ENCODE data around the gene MTHFSD.
"Not testable (repeated sequence)": the region's sequence is repeated elsewhere in the genome, so short reads cannot be mapped to it uniquely, and the experiment has no call there.

The MTHFSD gene

DNA sequence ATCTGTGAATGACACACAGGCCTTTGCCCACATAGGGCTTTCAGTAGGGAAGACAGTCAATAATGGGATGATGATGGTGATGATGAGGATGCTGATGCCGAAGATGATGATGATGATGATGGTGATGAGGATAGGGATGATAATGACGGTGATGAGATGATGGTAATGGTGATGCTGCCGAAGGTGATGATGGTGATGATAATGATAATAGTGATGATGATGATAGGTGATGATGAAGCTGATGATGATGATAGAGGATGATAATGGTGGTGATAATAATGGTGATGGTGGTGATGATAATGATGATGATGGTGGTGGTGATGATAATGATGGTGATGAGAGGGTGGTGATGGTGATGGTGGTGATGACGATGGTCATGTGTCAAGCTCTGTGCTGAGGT, 36.2 kb upstream of the MTHFSD start:
- H2BK15ac ChIP-seq (replicated peaks; ENCODE audit: low read depth), result no peak overlapping the region
- H4K5ac ChIP-seq (ENCODE audit: low read length), result no peak overlapping the region
- H2BK5ac ChIP-seq (ENCODE audit: low read length), result no peak overlapping the region
- no peak overlapping the region for H3K4ac ChIP-seq (ENCODE audit: low read depth, low read length)
- H3K79me2 ChIP-seq (ENCODE audit: control insufficient read depth, insufficient read depth, low read length), result no peaks in the 10 kb centered on the region
- H3K27ac ChIP-seq (ENCODE audit: low read depth, low read length), result no peak overlapping the region
- no peak for DNase-seq
- no peak overlapping the region for H2BK120ac ChIP-seq (ENCODE audit: low read depth, low read length)
- H3K27me3 ChIP-seq (ENCODE audit: insufficient read depth, low read length, poor library complexity), result no peaks in the 10 kb centered on the region
- no peak overlapping the region for H3K9ac ChIP-seq (ENCODE audit: low read length)
- H3K79me1 ChIP-seq (ENCODE audit: low read length), result no peaks in the 10 kb centered on the region
- H3K36me3 ChIP-seq (ENCODE audit: control insufficient read depth, insufficient read depth, low read length), result no peaks in the 10 kb centered on the region
- H3K56ac ChIP-seq (ENCODE audit: low read length), result no peak overlapping the region
- no peak overlapping the region for H3K4me2 ChIP-seq (ENCODE audit: low read length)
- H3K18ac ChIP-seq (ENCODE audit: low read length), result no peak overlapping the region
- 100% methylated on average over 3 of the region's 4 CpGs for WGBS (ENCODE audit: extremely low coverage, insufficient coverage, low lambda C conversion rate)
- no peaks in the 10 kb centered on the region for H3K4me1 ChIP-seq (ENCODE audit: control insufficient read depth, low read depth, low read length)
- no peak overlapping the region for H2AK5ac ChIP-seq (ENCODE audit: low read length)
- H4K8ac ChIP-seq (ENCODE audit: low read depth, low read length), result no peak overlapping the region
- H3K4me3 ChIP-seq (ENCODE audit: low read length), result no peak overlapping the region
- no peak overlapping the region for H3K23ac ChIP-seq (ENCODE audit: low read length)

DNA sequence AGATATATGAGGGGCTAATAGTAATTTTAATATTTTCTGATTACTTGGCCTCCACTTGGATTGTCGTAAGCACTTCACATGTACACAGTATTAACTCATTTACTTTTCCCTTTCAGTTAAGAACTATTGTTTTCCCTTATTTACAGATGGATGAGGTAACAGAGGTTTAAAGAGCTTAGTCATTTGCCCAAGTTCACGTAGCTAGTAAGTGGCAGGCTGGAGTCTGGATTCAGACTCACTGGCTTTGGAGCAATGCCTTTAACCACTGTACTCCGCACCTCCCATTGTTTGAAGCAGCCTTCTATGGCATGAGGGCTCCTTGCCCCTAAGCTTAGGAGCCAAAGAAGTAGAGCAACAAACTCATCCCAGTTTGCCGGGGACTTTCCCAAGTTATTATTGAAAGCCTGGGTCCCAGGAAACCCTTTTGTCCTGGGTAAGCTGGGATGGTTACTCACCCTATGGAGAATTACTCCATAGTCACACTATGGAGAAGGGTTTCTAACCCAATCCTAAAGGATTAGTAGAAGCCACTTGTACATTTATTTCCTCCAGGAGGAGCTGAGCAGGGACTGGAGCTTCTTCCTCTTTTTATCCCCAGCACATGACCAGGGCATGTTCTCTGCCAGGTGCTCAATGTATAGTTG, 35.6 kb upstream of the MTHFSD start:
- Histone ChIP-seq H3K27ac (ENCODE audit: low read depth, low read length) (no peak overlapping the region), H3K79me1 (ENCODE audit: low read length) (no peaks in the 10 kb centered on the region), H3K23ac (ENCODE audit: low read length) (no peak overlapping the region), H2BK120ac (ENCODE audit: low read depth, low read length) (no peak overlapping the region), H3K36me3 (ENCODE audit: control insufficient read depth, insufficient read depth, low read length) (no peaks in the 10 kb centered on the region), H3K18ac (ENCODE audit: low read length) (no peak overlapping the region), H3K4me2 (ENCODE audit: low read length) (no peak overlapping the region), H4K5ac (ENCODE audit: low read length) (no peak overlapping the region), H3K4me3 (ENCODE audit: low read length) (no peak overlapping the region), H3K56ac (ENCODE audit: low read length) (no peak overlapping the region), H2BK5ac (ENCODE audit: low read length) (no peak overlapping the region), H3K4me1 (ENCODE audit: control insufficient read depth, low read depth, low read length) (no peaks in the 10 kb centered on the region), H3K9ac (ENCODE audit: low read length) (no peak overlapping the region), H3K4ac (ENCODE audit: low read depth, low read length) (no peak overlapping the region), H2AK5ac (ENCODE audit: low read length) (no peak overlapping the region), H3K79me2 (ENCODE audit: control insufficient read depth, insufficient read depth, low read length) (no peaks in the 10 kb centered on the region), H2BK15ac (replicated peaks; ENCODE audit: low read depth) (no peak overlapping the region), H4K8ac (ENCODE audit: low read depth, low read length) (no peak overlapping the region), H3K27me3 (ENCODE audit: insufficient read depth, low read length, poor library complexity) (no peaks in the 10 kb centered on the region)
- DNase-seq, result no peak
- no CpG with 5 or more reads among the region's 4 CpGs for WGBS (ENCODE audit: extremely low coverage, insufficient coverage, low lambda C conversion rate)

DNA sequence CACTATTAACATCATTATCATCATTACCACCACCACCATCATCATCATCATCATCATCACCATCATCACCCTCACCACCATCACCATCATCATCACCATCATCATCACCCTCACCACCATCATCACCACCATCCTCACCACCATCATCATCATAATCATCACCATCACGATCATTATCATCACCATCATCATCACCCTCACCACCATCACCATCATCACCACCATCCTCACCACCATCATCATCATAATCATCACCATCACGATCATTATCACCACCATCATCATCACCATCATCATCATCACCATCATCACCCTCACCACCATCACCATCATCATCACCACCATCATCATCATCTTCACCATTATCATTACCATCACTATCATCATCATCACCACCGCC, 32.9 kb upstream of the MTHFSD start:
- H3K56ac ChIP-seq (ENCODE audit: low read length); H3K18ac ChIP-seq (ENCODE audit: low read length); H2BK120ac ChIP-seq (ENCODE audit: low read depth, low read length); H3K36me3 ChIP-seq (ENCODE audit: control insufficient read depth, insufficient read depth, low read length); H4K8ac ChIP-seq (ENCODE audit: low read depth, low read length); H2BK5ac ChIP-seq (ENCODE audit: low read length); H2BK15ac ChIP-seq (replicated peaks; ENCODE audit: low read depth); H3K27me3 ChIP-seq (ENCODE audit: insufficient read depth, low read length, poor library complexity); H3K4me1 ChIP-seq (ENCODE audit: control insufficient read depth, low read depth, low read length); H2AK5ac ChIP-seq (ENCODE audit: low read length); H3K9ac ChIP-seq (ENCODE audit: low read length); H4K5ac ChIP-seq (ENCODE audit: low read length); H3K23ac ChIP-seq (ENCODE audit: low read length); H3K79me1 ChIP-seq (ENCODE audit: low read length); H3K4me2 ChIP-seq (ENCODE audit: low read length); H3K27ac ChIP-seq (ENCODE audit: low read depth, low read length); H3K4me3 ChIP-seq (ENCODE audit: low read length); H3K79me2 ChIP-seq (ENCODE audit: control insufficient read depth, insufficient read depth, low read length); H3K4ac ChIP-seq (ENCODE audit: low read depth, low read length); DNase-seq: not testable (repeated sequence)
- 83% methylated on average over 1 of the region's 3 CpGs for WGBS (ENCODE audit: extremely low coverage, insufficient coverage, low lambda C conversion rate)

DNA sequence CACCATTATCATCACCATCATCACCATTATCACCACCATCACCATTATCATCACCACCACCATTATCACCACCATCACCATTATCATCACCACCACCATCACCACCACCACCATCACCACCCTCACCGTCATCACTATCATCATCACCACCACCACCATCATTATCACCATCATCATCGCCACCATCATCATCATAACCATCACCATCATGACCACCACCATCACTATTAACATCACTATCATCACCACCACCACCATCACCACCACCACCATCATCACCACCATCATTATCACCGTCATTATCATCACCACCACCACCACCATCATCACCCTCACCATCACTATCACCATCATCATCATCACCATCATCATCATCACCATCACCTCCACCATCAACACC, 32.5 kb upstream of the MTHFSD start:
- H3K18ac ChIP-seq (ENCODE audit: low read length), result no peak overlapping the region
- no peak overlapping the region for H4K5ac ChIP-seq (ENCODE audit: low read length)
- H3K4me2 ChIP-seq (ENCODE audit: low read length), result no peak overlapping the region
- H2BK15ac ChIP-seq (replicated peaks; ENCODE audit: low read depth), result no peak overlapping the region
- H2BK120ac ChIP-seq (ENCODE audit: low read depth, low read length), result no peak overlapping the region
- H3K23ac ChIP-seq (ENCODE audit: low read length), result no peak overlapping the region
- no CpG with 5 or more reads among the region's 3 CpGs for WGBS (ENCODE audit: extremely low coverage, insufficient coverage, low lambda C conversion rate)
- H3K79me1 ChIP-seq (ENCODE audit: low read length), result no peaks in the 10 kb centered on the region
- no peaks in the 10 kb centered on the region for H3K79me2 ChIP-seq (ENCODE audit: control insufficient read depth, insufficient read depth, low read length)
- H3K36me3 ChIP-seq (ENCODE audit: control insufficient read depth, insufficient read depth, low read length), result no peaks in the 10 kb centered on the region
- no peaks in the 10 kb centered on the region for H3K27me3 ChIP-seq (ENCODE audit: insufficient read depth, low read length, poor library complexity)
- no peak overlapping the region for H3K9ac ChIP-seq (ENCODE audit: low read length)
- no peak overlapping the region for H2BK5ac ChIP-seq (ENCODE audit: low read length)
- H3K4me1 ChIP-seq (ENCODE audit: control insufficient read depth, low read depth, low read length), result no peaks in the 10 kb centered on the region
- H4K8ac ChIP-seq (ENCODE audit: low read depth, low read length), result no peak overlapping the region
- DNase-seq, result no peak
- H2AK5ac ChIP-seq (ENCODE audit: low read length), result no peak overlapping the region
- no peak overlapping the region for H3K56ac ChIP-seq (ENCODE audit: low read length)
- H3K27ac ChIP-seq (ENCODE audit: low read depth, low read length), result no peak overlapping the region
- no peak overlapping the region for H3K4me3 ChIP-seq (ENCODE audit: low read length)
- H3K4ac ChIP-seq (ENCODE audit: low read depth, low read length), result no peak overlapping the region

DNA sequence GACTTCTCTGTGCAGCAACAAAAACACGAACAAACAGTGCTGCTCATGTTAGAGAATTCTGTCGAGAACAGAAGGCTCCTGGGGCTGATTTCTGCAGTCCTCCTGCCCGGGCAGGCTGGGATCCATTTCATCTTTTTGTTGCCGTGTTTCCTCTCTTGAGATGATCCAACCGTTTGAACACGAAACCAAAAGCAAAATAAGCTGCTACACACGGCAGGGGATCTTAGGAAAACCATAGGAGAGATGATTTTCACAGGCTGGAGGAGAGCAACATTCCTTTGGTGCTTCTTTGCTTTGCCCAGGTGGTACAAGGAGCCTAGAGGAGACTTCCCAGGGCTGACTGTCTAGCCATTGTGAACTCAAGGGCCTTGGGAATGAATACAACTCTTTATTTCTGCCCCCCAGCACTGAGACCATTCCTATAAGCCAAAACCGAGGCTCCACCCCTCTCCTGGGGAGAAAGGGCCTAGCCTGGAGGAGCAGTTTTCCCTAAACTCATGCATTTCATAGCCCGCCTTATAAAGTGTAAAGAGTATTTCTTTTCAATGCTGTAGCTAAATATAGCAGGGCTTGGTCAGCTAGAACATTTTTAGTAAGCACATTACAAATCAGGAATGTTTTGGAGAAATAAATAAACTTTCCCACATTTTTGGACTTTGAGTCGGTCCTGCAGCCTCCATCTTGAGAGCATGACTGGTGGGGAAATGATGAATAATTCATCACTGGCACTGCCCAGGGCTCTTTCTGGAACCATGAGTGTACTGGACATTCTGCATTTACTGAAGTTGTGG, 31.0 kb upstream of the MTHFSD start:
- WGBS (ENCODE audit: extremely low coverage, insufficient coverage, low lambda C conversion rate), result no CpG with 5 or more reads among the region's 10 CpGs
- no peak overlapping the region for H3K4me3 ChIP-seq (ENCODE audit: low read length)
- H3K79me2 ChIP-seq (ENCODE audit: control insufficient read depth, insufficient read depth, low read length), result no peaks in the 10 kb centered on the region
- no peak for DNase-seq
- H2BK120ac ChIP-seq (ENCODE audit: low read depth, low read length), result no peak overlapping the region
- no peak overlapping the region for H4K8ac ChIP-seq (ENCODE audit: low read depth, low read length)
- H3K27ac ChIP-seq (ENCODE audit: low read depth, low read length), result no peak overlapping the region
- no peak overlapping the region for H3K9ac ChIP-seq (ENCODE audit: low read length)
- H2BK5ac ChIP-seq (ENCODE audit: low read length), result no peak overlapping the region
- no peak overlapping the region for H2BK15ac ChIP-seq (replicated peaks; ENCODE audit: low read depth)
- peaks cover 6% of the 10 kb centered on the region for H3K27me3 ChIP-seq (ENCODE audit: insufficient read depth, low read length, poor library complexity)
- H4K5ac ChIP-seq (ENCODE audit: low read length), result no peak overlapping the region
- no peak overlapping the region for H3K18ac ChIP-seq (ENCODE audit: low read length)
- no peak overlapping the region for H3K4ac ChIP-seq (ENCODE audit: low read depth, low read length)
- no peak overlapping the region for H2AK5ac ChIP-seq (ENCODE audit: low read length)
- H3K79me1 ChIP-seq (ENCODE audit: low read length), result no peaks in the 10 kb centered on the region
- no peak overlapping the region for H3K23ac ChIP-seq (ENCODE audit: low read length)
- no peak overlapping the region for H3K4me2 ChIP-seq (ENCODE audit: low read length)
- H3K4me1 ChIP-seq (ENCODE audit: control insufficient read depth, low read depth, low read length), result no peaks in the 10 kb centered on the region
- H3K56ac ChIP-seq (ENCODE audit: low read length), result no peak overlapping the region
- H3K36me3 ChIP-seq (ENCODE audit: control insufficient read depth, insufficient read depth, low read length), result no peaks in the 10 kb centered on the region
